Measurements from ENCODE around the gene SUMF1. TPM values are rescaled to one million over a fixed set of nuclear protein-coding genes. Genes with fewer than 3 reads are reported as not detected.

The SUMF1 gene
- total RNA-seq, 1 donor from 2014 or later: 8.6 TPM

DNA sequence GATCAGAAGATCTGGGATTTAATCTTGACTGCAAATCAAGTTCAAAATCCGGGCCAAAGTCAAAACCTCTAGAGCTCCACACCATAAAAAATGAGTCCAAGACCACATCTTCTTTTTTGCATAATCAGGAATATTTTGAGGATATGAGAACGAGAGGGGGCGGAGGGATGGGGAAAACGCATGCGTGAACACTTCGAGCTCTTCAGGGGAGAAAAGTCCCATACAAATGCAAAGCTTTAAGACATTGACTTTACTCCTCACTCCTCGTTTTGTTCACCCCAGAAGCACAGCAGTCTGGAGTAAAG, 68.2 kb downstream of the SUMF1 start:
- H3K27ac ChIP-seq (replicated peaks): no peak overlapping the region
- no peak for DNase-seq

DNA sequence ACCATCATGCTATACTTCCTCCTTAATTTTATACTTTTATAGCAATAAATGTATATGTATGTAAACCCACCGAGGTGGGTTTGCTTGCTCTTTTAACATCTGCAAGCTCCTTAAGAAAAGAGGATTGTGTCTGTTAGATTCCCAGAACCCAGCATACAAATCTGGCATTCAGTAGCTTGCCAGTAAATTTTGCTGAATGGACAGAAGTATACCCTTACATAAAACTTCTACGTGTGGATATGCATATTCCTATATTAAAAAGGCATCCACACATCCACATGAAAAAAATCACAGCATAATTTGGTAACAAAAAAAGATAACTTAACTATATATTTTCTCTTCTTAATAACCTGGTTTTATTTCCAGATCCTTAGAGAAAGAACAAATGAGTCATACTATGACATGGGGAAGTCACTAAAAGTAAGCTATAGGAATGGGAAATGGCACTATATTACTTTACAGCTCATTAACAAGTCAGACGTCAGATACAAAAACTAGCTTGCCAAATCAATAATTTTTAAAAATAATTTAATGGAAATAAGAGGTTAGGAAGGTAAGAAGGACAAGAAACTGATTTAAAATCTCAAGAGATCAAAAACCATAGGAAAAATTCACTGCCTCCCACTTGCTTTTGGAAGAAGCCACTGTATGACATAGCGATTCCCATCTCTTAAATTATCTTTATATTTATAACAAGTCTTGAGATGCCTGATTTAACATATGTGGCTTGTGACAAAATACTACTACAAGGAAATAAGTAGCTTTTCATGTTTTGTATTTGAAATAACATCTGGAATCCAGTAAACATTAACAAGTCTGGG, 68.7 kb downstream of the SUMF1 start:
- Histone ChIP-seq H3K36me3 (peaks cover 9% of the 10 kb centered on the region), H3K27ac (replicated peaks) (no peak overlapping the region), H3K4me3 (no peak overlapping the region), H3K4me1 (no peaks in the 10 kb centered on the region), H3K27me3 (ENCODE audit: low read depth) (no peaks in the 10 kb centered on the region), H3K9me3 (replicated peaks) (no peaks in the 10 kb centered on the region)
- no peak for DNase-seq
- TF ChIP-seq, protein P1, sequence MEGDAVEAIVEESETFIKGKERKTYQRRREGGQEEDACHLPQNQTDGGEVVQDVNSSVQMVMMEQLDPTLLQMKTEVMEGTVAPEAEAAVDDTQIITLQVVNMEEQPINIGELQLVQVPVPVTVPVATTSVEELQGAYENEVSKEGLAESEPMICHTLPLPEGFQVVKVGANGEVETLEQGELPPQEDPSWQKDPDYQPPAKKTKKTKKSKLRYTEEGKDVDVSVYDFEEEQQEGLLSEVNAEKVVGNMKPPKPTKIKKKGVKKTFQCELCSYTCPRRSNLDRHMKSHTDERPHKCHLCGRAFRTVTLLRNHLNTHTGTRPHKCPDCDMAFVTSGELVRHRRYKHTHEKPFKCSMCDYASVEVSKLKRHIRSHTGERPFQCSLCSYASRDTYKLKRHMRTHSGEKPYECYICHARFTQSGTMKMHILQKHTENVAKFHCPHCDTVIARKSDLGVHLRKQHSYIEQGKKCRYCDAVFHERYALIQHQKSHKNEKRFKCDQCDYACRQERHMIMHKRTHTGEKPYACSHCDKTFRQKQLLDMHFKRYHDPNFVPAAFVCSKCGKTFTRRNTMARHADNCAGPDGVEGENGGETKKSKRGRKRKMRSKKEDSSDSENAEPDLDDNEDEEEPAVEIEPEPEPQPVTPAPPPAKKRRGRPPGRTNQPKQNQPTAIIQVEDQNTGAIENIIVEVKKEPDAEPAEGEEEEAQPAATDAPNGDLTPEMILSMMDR (IDR thresholded peaks at IDR 0.05; ENCODE audit: borderline replicate concordance): no peak
- intact Hi-C loops (cut with micrococcal nuclease): no loop called here

More for the DNA sequence above, 68.2 kb downstream of the SUMF1 start:
- Histone ChIP-seq H3K36me3 (peaks cover 13% of the 10 kb centered on the region), H3K4me3 (no peak overlapping the region), H3K9me3 (replicated peaks) (no peaks in the 10 kb centered on the region), H3K4me1 (no peaks in the 10 kb centered on the region), H3K27me3 (ENCODE audit: low read depth) (no peaks in the 10 kb centered on the region)
- TF ChIP-seq, protein P1 (IDR thresholded peaks at IDR 0.05; ENCODE audit: borderline replicate concordance): no peak
- intact Hi-C loops (cut with micrococcal nuclease): no loop called here

DNA sequence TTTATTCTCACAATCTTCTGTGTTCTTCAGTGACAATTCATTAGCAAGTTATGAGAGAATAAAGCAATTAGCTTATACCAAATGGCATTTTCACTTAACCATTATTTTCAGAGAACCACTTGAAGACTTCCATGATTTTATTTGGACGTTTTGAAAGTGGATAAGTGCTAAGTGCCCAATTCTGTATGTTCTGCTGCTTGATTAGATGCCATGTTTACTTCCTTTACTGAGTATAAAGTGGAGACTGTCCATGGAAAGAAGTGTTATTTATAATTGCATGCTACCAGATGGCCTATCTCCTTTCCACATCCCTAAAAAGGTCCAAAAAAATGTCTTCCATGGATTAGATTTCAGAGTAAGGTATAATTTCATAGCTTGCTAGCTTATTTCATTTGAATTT, 69.6 kb downstream of the SUMF1 start:
- Histone ChIP-seq H3K4me3 (no peak overlapping the region), H3K4me1 (no peaks in the 10 kb centered on the region), H3K9me3 (replicated peaks) (no peaks in the 10 kb centered on the region), H3K27me3 (ENCODE audit: low read depth) (no peaks in the 10 kb centered on the region), H3K36me3 (peaks cover 7% of the 10 kb centered on the region), H3K27ac (replicated peaks) (no peak overlapping the region)
- TF ChIP-seq, protein P1 (IDR thresholded peaks at IDR 0.05; ENCODE audit: borderline replicate concordance): no peak
- no peak for DNase-seq
- intact Hi-C loops (cut with micrococcal nuclease): no loop called here

DNA sequence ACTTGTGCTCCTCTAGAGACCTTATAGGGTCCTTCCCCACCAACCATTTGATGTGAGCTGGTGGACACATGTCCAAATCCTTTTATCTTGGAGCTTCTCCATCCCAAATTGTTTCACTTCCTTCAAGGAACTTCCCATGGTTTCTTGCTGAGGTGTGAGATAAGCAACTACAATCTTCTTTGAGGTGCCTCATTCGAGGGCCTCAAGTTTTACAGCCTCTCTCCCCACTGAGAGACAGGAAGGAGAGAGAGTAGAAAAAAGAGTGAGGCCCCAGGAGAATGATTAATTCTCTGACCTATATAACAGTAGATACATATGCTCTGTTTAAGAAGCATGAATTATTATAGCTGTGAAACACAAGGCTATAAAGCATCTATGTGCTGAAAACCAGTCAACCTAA, 70.5 kb downstream of the SUMF1 start:
- Histone ChIP-seq H3K4me1 (no peaks in the 10 kb centered on the region), H3K27ac (replicated peaks) (no peak overlapping the region), H3K9me3 (replicated peaks) (no peaks in the 10 kb centered on the region), H3K36me3 (peaks cover 8% of the 10 kb centered on the region), H3K27me3 (ENCODE audit: low read depth) (no peaks in the 10 kb centered on the region), H3K4me3 (no peak overlapping the region)
- no peak for DNase-seq
- intact Hi-C loops (cut with micrococcal nuclease): no loop called here
- TF ChIP-seq, protein P1 (IDR thresholded peaks at IDR 0.05; ENCODE audit: borderline replicate concordance): no peak

DNA sequence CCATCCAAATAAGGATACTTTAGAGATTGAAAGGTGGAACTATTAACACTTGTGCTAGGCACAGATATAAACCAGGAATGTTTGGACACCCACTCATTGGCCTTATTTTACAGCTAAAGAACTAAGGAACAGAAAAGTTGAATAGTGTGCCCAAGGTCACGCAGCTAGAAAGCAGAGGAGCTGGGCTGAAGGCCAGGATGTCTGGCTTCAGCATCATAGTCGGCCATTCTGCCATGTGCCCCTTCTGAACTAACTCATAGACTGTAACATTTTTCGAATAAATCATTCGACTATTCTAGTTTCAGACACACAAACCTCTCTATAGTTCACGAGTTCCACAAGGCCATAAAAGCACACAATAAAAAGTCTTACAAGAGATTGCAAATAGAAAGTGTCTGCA, 71.1 kb downstream of the SUMF1 start:
- TF ChIP-seq, protein P1 (IDR thresholded peaks at IDR 0.05; ENCODE audit: borderline replicate concordance): no peak
- peaks cover 4% of the 10 kb centered on the region for H3K9me3 ChIP-seq (replicated peaks)
- H3K27ac ChIP-seq (replicated peaks): no peak overlapping the region
- no peaks in the 10 kb centered on the region for H3K4me1 ChIP-seq
- no peaks in the 10 kb centered on the region for H3K27me3 ChIP-seq (ENCODE audit: low read depth)
- DNase-seq: no peak
- H3K36me3 ChIP-seq: peaks cover 12% of the 10 kb centered on the region
- intact Hi-C loops (cut with micrococcal nuclease): no loop called here
- H3K4me3 ChIP-seq: no peak overlapping the region

All from left ventricle myocardium inferior (tissue), 1 donor.